Panc1 (cell line): ENCODE data around the gene APLNR.

ENCODE experiments used
- CTCF ChIP-seq: fragments of 450-650 bp; IDR thresholded peaks from 2 replicates; pipeline ENCODE4 v1.5.1; 2017; ENCODE audit warnings: mild to moderate bottlenecking
- POLR2AphosphoS5 ChIP-seq: IDR thresholded peaks from 2 replicates; pipeline ENCODE4 v1.6.1; 2012; ENCODE audit warnings: mild to moderate bottlenecking, low read depth, low read length, moderate library complexity
- SIN3A ChIP-seq: IDR thresholded peaks from 2 replicates; pipeline ENCODE4 v1.6.1; 2012; ENCODE audit warnings: low read depth, mild to moderate bottlenecking, low read length, moderate library complexity, borderline replicate concordance; ENCODE audit not compliant: insufficient read depth
- TF ChIP-seq, protein P1 (sequence below), 2 experiments: IDR thresholded peaks; 2 replicates each; pipeline ENCODE4 v1.6.1; 2011 to 2012; ENCODE audit warnings: low read depth in 2 of 2, control low read depth in 1 of 2, low read length in 1 of 2, mild to moderate bottlenecking in 1 of 2, moderate library complexity in 1 of 2; ENCODE audit not compliant: insufficient read depth in 1 of 2

- TF ChIP-seq CTCF (no peak), POLR2AphosphoS5 (no peak), SIN3A (no peak)
- TF ChIP-seq, protein P1, sequence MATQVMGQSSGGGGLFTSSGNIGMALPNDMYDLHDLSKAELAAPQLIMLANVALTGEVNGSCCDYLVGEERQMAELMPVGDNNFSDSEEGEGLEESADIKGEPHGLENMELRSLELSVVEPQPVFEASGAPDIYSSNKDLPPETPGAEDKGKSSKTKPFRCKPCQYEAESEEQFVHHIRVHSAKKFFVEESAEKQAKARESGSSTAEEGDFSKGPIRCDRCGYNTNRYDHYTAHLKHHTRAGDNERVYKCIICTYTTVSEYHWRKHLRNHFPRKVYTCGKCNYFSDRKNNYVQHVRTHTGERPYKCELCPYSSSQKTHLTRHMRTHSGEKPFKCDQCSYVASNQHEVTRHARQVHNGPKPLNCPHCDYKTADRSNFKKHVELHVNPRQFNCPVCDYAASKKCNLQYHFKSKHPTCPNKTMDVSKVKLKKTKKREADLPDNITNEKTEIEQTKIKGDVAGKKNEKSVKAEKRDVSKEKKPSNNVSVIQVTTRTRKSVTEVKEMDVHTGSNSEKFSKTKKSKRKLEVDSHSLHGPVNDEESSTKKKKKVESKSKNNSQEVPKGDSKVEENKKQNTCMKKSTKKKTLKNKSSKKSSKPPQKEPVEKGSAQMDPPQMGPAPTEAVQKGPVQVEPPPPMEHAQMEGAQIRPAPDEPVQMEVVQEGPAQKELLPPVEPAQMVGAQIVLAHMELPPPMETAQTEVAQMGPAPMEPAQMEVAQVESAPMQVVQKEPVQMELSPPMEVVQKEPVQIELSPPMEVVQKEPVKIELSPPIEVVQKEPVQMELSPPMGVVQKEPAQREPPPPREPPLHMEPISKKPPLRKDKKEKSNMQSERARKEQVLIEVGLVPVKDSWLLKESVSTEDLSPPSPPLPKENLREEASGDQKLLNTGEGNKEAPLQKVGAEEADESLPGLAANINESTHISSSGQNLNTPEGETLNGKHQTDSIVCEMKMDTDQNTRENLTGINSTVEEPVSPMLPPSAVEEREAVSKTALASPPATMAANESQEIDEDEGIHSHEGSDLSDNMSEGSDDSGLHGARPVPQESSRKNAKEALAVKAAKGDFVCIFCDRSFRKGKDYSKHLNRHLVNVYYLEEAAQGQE (IDR thresholded peaks at IDR 0.05; ENCODE audit: insufficient read depth in 1 of 2, low read depth in 2 of 2, low read length in 1 of 2), result no peak
These were observed 33.7 kb downstream of the APLNR start for GRCh38 chr11:57203359-57203758.
